ENCODE measurements around the gene KIAA0319L.
"Not testable (repeated sequence)": the region's sequence is repeated elsewhere in the genome, so short reads cannot be mapped to it uniquely, and the experiment has no call there.

KIAA0319L gene

GRCh38 chr1:35587736-35588135 is 30.5 kb upstream of the KIAA0319L start:
- no peak for DNase-seq
- no peaks in the 10 kb centered on the region for H3K36me3 Mint-ChIP-seq (ENCODE audit: low read depth)
- no peak for TF ChIP-seq CTCF (IDR thresholded peaks at IDR 0.05)
- peaks cover 2% of the 10 kb centered on the region for H3K4me1 Mint-ChIP-seq
- no peak overlapping the region for H3K4me3 Mint-ChIP-seq
- H3K27ac Mint-ChIP-seq, result no peak overlapping the region
- H3K27me3 Mint-ChIP-seq (ENCODE audit: low read depth, poor library complexity), result peaks cover 21% of the 10 kb centered on the region
- H3K9me3 Mint-ChIP-seq, result no peaks in the 10 kb centered on the region

DNA sequence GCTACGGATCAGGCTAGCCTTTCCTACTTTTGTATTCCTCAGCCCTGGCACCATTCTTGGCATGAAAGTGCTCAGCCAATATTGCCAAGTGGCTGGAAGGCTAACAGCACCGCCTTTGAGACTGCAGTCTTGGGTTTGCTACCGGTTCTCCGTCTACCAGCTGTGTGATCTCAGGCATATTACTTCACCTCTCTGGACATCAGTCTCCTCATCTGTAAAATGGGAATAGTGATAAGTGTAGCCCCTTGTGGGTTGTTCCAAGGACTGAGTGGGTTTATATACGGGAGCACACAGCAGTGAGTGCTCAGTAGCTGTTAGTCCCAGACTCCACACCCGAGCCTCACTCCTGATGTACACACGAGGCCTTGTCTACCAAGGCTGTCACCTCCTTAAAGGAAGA is 29.6 kb upstream of the KIAA0319L start:
- Mint-ChIP-seq H3K4me3 (no peak overlapping the region), H3K36me3 (ENCODE audit: low read depth) (no peaks in the 10 kb centered on the region)

GRCh38 chr1:35585805-35586204 is 28.6 kb upstream of the KIAA0319L start:
- not testable (repeated sequence) for H3K4me1 Mint-ChIP-seq; H3K4me3 Mint-ChIP-seq; H3K9me3 Mint-ChIP-seq; DNase-seq; H3K36me3 Mint-ChIP-seq (ENCODE audit: low read depth); H3K27ac Mint-ChIP-seq
- H3K27me3 Mint-ChIP-seq (ENCODE audit: low read depth, poor library complexity), result peaks cover 29% of the 10 kb centered on the region

More for the DNA sequence above, 29.6 kb upstream of the KIAA0319L start:
- Mint-ChIP-seq H3K9me3 (no peaks in the 10 kb centered on the region), H3K4me1 (no peaks in the 10 kb centered on the region), H3K27ac (no peak overlapping the region), H3K27me3 (ENCODE audit: low read depth, poor library complexity) (peaks cover 24% of the 10 kb centered on the region)
- no peak for DNase-seq
- TF ChIP-seq CTCF (IDR thresholded peaks at IDR 0.05), result no peak

DNA sequence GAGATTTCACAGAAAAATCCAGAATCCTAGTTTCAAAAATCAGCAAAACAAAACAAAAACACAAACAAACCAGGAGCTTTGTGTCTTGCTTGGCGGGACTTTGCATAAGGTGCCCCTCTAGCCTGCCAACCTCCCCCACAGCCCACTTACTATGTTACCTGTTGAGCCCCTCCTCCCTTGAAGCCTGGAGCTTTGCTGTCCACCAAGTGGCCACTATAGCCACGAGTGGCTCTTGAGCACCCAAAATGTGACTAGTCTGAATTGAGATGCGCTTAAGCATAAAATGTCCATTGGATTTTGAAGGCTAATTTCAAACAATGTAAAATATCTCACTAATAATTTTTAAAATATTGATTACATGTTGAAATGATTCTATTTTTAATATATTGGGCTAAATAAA is 28.1 kb upstream of the KIAA0319L start:
- Mint-ChIP-seq H3K36me3 (ENCODE audit: low read depth) (no peaks in the 10 kb centered on the region), H3K4me3 (no peak overlapping the region), H3K27me3 (ENCODE audit: low read depth, poor library complexity) (peaks cover 33% of the 10 kb centered on the region), H3K4me1 (no peaks in the 10 kb centered on the region), H3K9me3 (no peaks in the 10 kb centered on the region), H3K27ac (no peak overlapping the region)
- DNase-seq, result no peak
- no peak for TF ChIP-seq CTCF (IDR thresholded peaks at IDR 0.05)

GRCh38 chr1:35581621-35582020 is 24.4 kb upstream of the KIAA0319L start:
- not testable (repeated sequence) for H3K9me3 Mint-ChIP-seq; H3K27ac Mint-ChIP-seq; DNase-seq; H3K4me3 Mint-ChIP-seq; H3K36me3 Mint-ChIP-seq (ENCODE audit: low read depth)
- Mint-ChIP-seq H3K4me1 (peaks cover 11% of the 10 kb centered on the region), H3K27me3 (ENCODE audit: low read depth, poor library complexity) (peaks cover 65% of the 10 kb centered on the region)

GRCh38 chr1:35580949-35581388 is 23.8 kb upstream of the KIAA0319L start:
- H3K27ac Mint-ChIP-seq, result no peak overlapping the region
- no peak for TF ChIP-seq CTCF (IDR thresholded peaks at IDR 0.05)
- no peaks in the 10 kb centered on the region for H3K9me3 Mint-ChIP-seq
- DNase-seq, result no peak
- peaks cover 18% of the 10 kb centered on the region for H3K4me1 Mint-ChIP-seq
- no peak overlapping the region for H3K4me3 Mint-ChIP-seq
- peaks cover 71% of the 10 kb centered on the region for H3K27me3 Mint-ChIP-seq (ENCODE audit: low read depth, poor library complexity)
- H3K36me3 Mint-ChIP-seq (ENCODE audit: low read depth), result no peaks in the 10 kb centered on the region

- Mint-ChIP-seq H3K27me3 (ENCODE audit: low read depth, poor library complexity) (peaks cover 95% of the 10 kb centered on the region), H3K4me3 (peak overlapping the region; percentile 66), H3K4me1 (peaks cover 26% of the 10 kb centered on the region), H3K27ac (no peak overlapping the region), H3K36me3 (ENCODE audit: low read depth) (no peaks in the 10 kb centered on the region), H3K9me3 (no peaks in the 10 kb centered on the region)
- DNase-seq, result peak; percentile 51
- TF ChIP-seq CTCF (IDR thresholded peaks at IDR 0.05), result no peak
These were observed 20.1 kb upstream of the KIAA0319L start for GRCh38 chr1:35577071-35577998.

- H3K9me3 Mint-ChIP-seq; H3K36me3 Mint-ChIP-seq (ENCODE audit: low read depth); DNase-seq; H3K27ac Mint-ChIP-seq: not testable (repeated sequence)
- Mint-ChIP-seq H3K27me3 (ENCODE audit: low read depth, poor library complexity) (peaks cover 98% of the 10 kb centered on the region), H3K4me1 (peaks cover 26% of the 10 kb centered on the region), H3K4me3 (peak overlapping the region; percentile 70)
These were observed 19.5 kb upstream of the KIAA0319L start for GRCh38 chr1:35576766-35577070.

All from nephron progenitor cell (in vitro differentiated cells).